Keratinocyte (primary cell): Measurements from ENCODE around the gene PLD5. TPM values are rescaled to one million over a fixed set of nuclear protein-coding genes. Genes with fewer than 3 reads are reported as not detected.

Experiments used
- DNase-seq: peaks from one replicate; pipeline ENCODE4 v3.0.0-alpha.2; 2011; ENCODE audit warnings: low read depth, missing footprints, low spot score
- FAIRE-seq: peaks from 2 replicates; lab custom pipeline; 2011; peaks lifted over from hg19 to GRCh38; lab: Jason Lieb, UNC
- H2AFZ ChIP-seq: 2 replicates; pipeline ENCODE4 v1.6.0; 2012; ENCODE audit warnings: low read length, control low read depth, inconsistent platforms; ENCODE audit not compliant: control insufficient read depth
- H3K27ac ChIP-seq: 2 replicates; pipeline ENCODE4 v1.5.1; 2011; ENCODE audit warnings: low read length; ENCODE audit not compliant: control insufficient read depth, insufficient read depth
- H3K27me3 ChIP-seq: 3 replicates; pipeline ENCODE4 v1.6.0; 2011; ENCODE audit warnings: low read length; ENCODE audit not compliant: control insufficient read depth, insufficient read depth; ENCODE audit errors: extremely low read depth
- H3K36me3 ChIP-seq, 2 experiments: 2 replicates in 1 of 2; 3 replicates in 1 of 2; pipeline ENCODE4 v1.5.1; 2011; ENCODE audit warnings: low read length in 2 of 2, mild to moderate bottlenecking in 1 of 2; ENCODE audit not compliant: control insufficient read depth in 2 of 2, insufficient read depth in 2 of 2; ENCODE audit errors: extremely low read depth in 1 of 2
- H3K4me1 ChIP-seq: 3 replicates; pipeline ENCODE4 v1.5.1; 2011; ENCODE audit warnings: low read length; ENCODE audit not compliant: control insufficient read depth, insufficient read depth; ENCODE audit errors: extremely low read depth
- H3K4me2 ChIP-seq: 3 replicates; pipeline ENCODE4 v1.6.0; 2011; ENCODE audit warnings: low read depth, low read length; ENCODE audit not compliant: control insufficient read depth, insufficient read depth; ENCODE audit errors: extremely low read depth
- H3K4me3 ChIP-seq, 3 experiments: fragments of 200-600 bp in 1 of 3; sonication (generic) in 1 of 3; 2 replicates in 2 of 3; 3 replicates in 1 of 3; pipeline ENCODE4 v1.5.1; 2011 to 2016; ENCODE audit warnings: low read length in 3 of 3, mild to moderate bottlenecking in 3 of 3, control low read depth in 2 of 3, inconsistent platforms in 1 of 3, low read depth in 1 of 3, mixed read lengths in 1 of 3, mixed run types in 1 of 3, moderate library complexity in 1 of 3; ENCODE audit not compliant: control insufficient read depth in 2 of 3, insufficient read depth in 2 of 3; ENCODE audit errors: extremely low read depth in 1 of 3
- H3K79me2 ChIP-seq: 2 replicates; pipeline ENCODE4 v1.6.0; 2012; ENCODE audit warnings: low read length; ENCODE audit not compliant: control insufficient read depth, insufficient read depth
- H3K9ac ChIP-seq: 3 replicates; pipeline ENCODE4 v1.6.0; 2011; ENCODE audit warnings: low read length; ENCODE audit not compliant: control insufficient read depth, insufficient read depth; ENCODE audit errors: extremely low read depth
- H3K9me1 ChIP-seq: 3 replicates; pipeline ENCODE4 v1.6.0; 2011; ENCODE audit warnings: low read length; ENCODE audit not compliant: control insufficient read depth, insufficient read depth; ENCODE audit errors: extremely low read depth
- H3K9me3 ChIP-seq: 2 replicates; pipeline ENCODE4 v1.5.1; 2012; ENCODE audit warnings: low read depth, low read length; ENCODE audit not compliant: control insufficient read depth
- H4K20me1 ChIP-seq: 3 replicates; pipeline ENCODE4 v1.6.0; 2011; ENCODE audit warnings: low read length; ENCODE audit not compliant: control insufficient read depth, insufficient read depth; ENCODE audit errors: extremely low read depth
- CTCF ChIP-seq, 3 experiments: IDR thresholded peaks in 1 of 3; conservative IDR thresholded peaks in 1 of 3; optimal IDR thresholded peaks in 1 of 3; 2 replicates in 2 of 3; 3 replicates in 1 of 3; pipeline versions ENCODE3 to v1.5.1; 2011; ENCODE audit warnings: low read length in 3 of 3, mild to moderate bottlenecking in 3 of 3, moderate library complexity in 2 of 3, control low read depth in 1 of 3, inconsistent platforms in 1 of 3; ENCODE audit not compliant: insufficient read depth in 2 of 3; ENCODE audit errors: extremely low read depth in 1 of 3
- EZH2 ChIP-seq: IDR thresholded peaks from one replicate; pipeline ENCODE4 v1.6.1; 2012; ENCODE audit warnings: inconsistent platforms, mild to moderate bottlenecking, low read length, moderate library complexity
- dilution Hi-C: fragments of 300-500 bp; cut with MboI; formaldehyde crosslinking; loops from one replicate; pipeline ENCODE4 v1.7.0; 2020; ENCODE audit warnings: low sequenced_read_pairs; ENCODE audit not compliant: extremely low pct_ligation_motif_present
- polyA minus RNA-seq, 3 experiments: library from RNA; depleted of rRNA, polyadenylated mRNA; stranded (reverse); fragments of >200 nt; gene quantifications; 1 replicate in 1 of 3; 2 replicates in 1 of 3; 3 replicates in 1 of 3; pipeline ENCODE4 v1.2.3, GENCODE V29; 2011
- polyA plus RNA-seq, 5 experiments: library from polyadenylated mRNA; depleted of rRNA in 3 of 5; stranded (reverse) in 3 of 5; stranded (forward) in 1 of 5; unstranded in 1 of 5; fragments of >200 nt; gene quantifications; 1 replicate in 1 of 5; 2 replicates in 3 of 5; 3 replicates in 1 of 5; pipeline versions ENCODE4 v1.2.1 to v1.2.3, GENCODE V29; 2011 to 2012; ENCODE audit warnings: missing spikeins in 2 of 5, low read depth in 1 of 5, low replicate concordance in 1 of 5

PLD5 gene
- polyA plus RNA-seq (6.3 to 7.2 TPM (median 6.9 TPM) in 3 replicates), polyA minus RNA-seq (3.9 to 12.4 TPM (median 8.9 TPM) in 3 replicates)
- 3.9 TPM for polyA plus RNA-seq (2011; ENCODE audit: low read depth)
- 8.5 and 14.3 TPM in 2 replicates for polyA plus RNA-seq (2011; cell fraction: cytosol; rRNA removed)
- polyA plus RNA-seq (2011; cell fraction: nucleus; rRNA removed): 19.2 and 19.3 TPM in 2 replicates
- polyA plus RNA-seq (2012; ENCODE audit: low replicate concordance): 6.6 and 11.4 TPM in 2 replicates
- polyA minus RNA-seq (2011; cell fraction: cytosol; rRNA and poly(A)+ RNA removed): 12.9 TPM
- polyA minus RNA-seq (2011; cell fraction: nucleus; rRNA and poly(A)+ RNA removed): 21.7 and 43.3 TPM in 2 replicates

GRCh38 chr1:242524571-242525359 is at the start of gene PLD5:
PLD5 (minus strand) TSS chr1:242524697.
- Histone ChIP-seq H3K27me3 (peaks cover 18% of the 10 kb centered on the region), H3K27ac (peak within 1 kb of the TSS; percentile 67), H3K4me2 (peak within 1 kb of the TSS; percentile 93), H2AFZ (peak within 1 kb of the TSS; percentile 53), H3K4me1 (peaks cover 13% of the 10 kb centered on the region), H3K9me3 (no peaks in the 10 kb centered on the region), H3K4me3 (peak within 1 kb of the TSS; percentile 70 to 89 (median 77)), H3K9ac (peak within 1 kb of the TSS; percentile 85), H3K9me1 (no peaks in the 10 kb centered on the region), H3K79me2 (peaks cover 25% of the 10 kb centered on the region), H4K20me1 (no peaks in the 10 kb centered on the region), H3K36me3 (no peaks in the 10 kb centered on the region)
- dilution Hi-C loops: no loop called here
- no peak for FAIRE-seq
- TF ChIP-seq EZH2 (peak; percentile 50), CTCF (optimal IDR thresholded peaks at IDR 0.05 in 1 of 3, IDR thresholded peaks at IDR 0.05 in 1 of 3, conservative IDR thresholded peaks at IDR 0.05 in 1 of 3; ENCODE audit: extremely low read depth in 1 of 3, insufficient read depth in 2 of 3, low read length in 3 of 3) (no peak)
- no peak for DNase-seq

- TF ChIP-seq CTCF (optimal IDR thresholded peaks at IDR 0.05 in 1 of 3, IDR thresholded peaks at IDR 0.05 in 1 of 3, conservative IDR thresholded peaks at IDR 0.05 in 1 of 3; ENCODE audit: extremely low read depth in 1 of 3, insufficient read depth in 2 of 3, low read length in 3 of 3) (no peak), EZH2 (no peak)
- H3K9me3 ChIP-seq: peaks cover 1% of the 10 kb centered on the region
- no peak overlapping the region for H3K27ac ChIP-seq
- DNase-seq: no peak
- H3K4me3 ChIP-seq: no peak overlapping the region
- no peaks in the 10 kb centered on the region for H3K36me3 ChIP-seq
- FAIRE-seq: peak; percentile 36
- H2AFZ ChIP-seq: no peak overlapping the region
- no peaks in the 10 kb centered on the region for H4K20me1 ChIP-seq
- H3K9me1 ChIP-seq: no peaks in the 10 kb centered on the region
- H3K27me3 ChIP-seq: no peaks in the 10 kb centered on the region
- no peak overlapping the region for H3K4me2 ChIP-seq
- no peaks in the 10 kb centered on the region for H3K4me1 ChIP-seq
- dilution Hi-C loops: no loop called here
- H3K79me2 ChIP-seq: no peaks in the 10 kb centered on the region
- H3K9ac ChIP-seq: no peak overlapping the region
These were observed 45.4 kb upstream of the PLD5 start for GRCh38 chr1:242569867-242570266.
